ENCODE data around the gene NTM.

- TF ChIP-seq CTCF (IDR thresholded peaks at IDR 0.05; ENCODE audit: insufficient read depth, low read length) (no peak), GABPA (IDR thresholded peaks at IDR 0.05; ENCODE audit: low read depth) (no peak)
These were observed 105.9 kb downstream of the NTM start for GRCh38 chr11:131476266-131476665.
